Choroid plexus epithelial cell (primary cell): ENCODE results near the gene GALNT9.

ENCODE experiments used
- DNase-seq: peaks from one replicate; pipeline ENCODE4 v3.0.0-alpha.2; 2010; ENCODE audit warnings: low read depth
- H3K4me3 ChIP-seq: 2 replicates; pipeline ENCODE4 v1.5.1; 2011; ENCODE audit warnings: low read depth, mild to moderate bottlenecking, control low read depth, low read length, moderate library complexity
- TF ChIP-seq, protein P1 (sequence below): conservative IDR thresholded peaks from 2 replicates; pipeline ENCODE4 v1.5.1; 2011; ENCODE audit warnings: low read depth, mild to moderate bottlenecking, control low read depth, inconsistent platforms, low read length, moderate library complexity

GALNT9 gene

DNA sequence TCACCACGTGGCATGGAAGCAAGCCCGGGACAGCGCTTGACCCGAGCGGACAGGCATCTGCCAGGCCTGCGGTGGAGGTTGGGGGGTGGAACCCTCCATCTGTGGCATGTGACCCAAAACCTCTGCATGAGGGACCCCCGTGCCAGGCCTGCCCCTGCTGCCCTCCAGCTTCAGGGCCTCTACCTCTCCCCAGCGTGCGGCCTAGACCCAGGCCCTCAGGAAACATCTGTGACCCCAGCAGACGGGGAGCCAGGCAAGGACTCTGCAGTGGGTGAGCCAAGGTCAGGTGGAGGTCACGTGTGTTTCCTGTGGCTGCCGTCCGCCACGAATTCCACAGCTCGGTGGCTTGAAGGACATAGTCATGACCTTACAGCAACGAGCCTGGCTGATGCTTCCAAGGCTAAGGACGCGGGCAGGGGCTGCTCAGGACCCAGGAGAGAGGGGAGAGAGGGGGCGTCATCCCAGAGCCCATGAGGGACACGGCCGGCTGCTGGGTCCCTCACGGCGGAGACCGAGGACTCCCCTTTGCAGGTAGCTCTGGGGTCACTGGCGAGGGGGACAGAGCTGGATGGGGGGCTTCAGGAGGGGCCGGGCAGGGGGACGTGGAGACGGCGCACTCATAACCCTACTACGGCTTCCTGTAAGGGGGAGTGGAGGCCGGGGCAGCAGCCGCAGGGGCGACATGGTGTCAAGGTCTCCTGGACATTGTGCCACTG is 91.5 kb downstream of the GALNT9 start:
- TF ChIP-seq, protein P1, sequence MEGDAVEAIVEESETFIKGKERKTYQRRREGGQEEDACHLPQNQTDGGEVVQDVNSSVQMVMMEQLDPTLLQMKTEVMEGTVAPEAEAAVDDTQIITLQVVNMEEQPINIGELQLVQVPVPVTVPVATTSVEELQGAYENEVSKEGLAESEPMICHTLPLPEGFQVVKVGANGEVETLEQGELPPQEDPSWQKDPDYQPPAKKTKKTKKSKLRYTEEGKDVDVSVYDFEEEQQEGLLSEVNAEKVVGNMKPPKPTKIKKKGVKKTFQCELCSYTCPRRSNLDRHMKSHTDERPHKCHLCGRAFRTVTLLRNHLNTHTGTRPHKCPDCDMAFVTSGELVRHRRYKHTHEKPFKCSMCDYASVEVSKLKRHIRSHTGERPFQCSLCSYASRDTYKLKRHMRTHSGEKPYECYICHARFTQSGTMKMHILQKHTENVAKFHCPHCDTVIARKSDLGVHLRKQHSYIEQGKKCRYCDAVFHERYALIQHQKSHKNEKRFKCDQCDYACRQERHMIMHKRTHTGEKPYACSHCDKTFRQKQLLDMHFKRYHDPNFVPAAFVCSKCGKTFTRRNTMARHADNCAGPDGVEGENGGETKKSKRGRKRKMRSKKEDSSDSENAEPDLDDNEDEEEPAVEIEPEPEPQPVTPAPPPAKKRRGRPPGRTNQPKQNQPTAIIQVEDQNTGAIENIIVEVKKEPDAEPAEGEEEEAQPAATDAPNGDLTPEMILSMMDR, result no peak
- no peak for DNase-seq
- no peak overlapping the region for H3K4me3 ChIP-seq

DNA sequence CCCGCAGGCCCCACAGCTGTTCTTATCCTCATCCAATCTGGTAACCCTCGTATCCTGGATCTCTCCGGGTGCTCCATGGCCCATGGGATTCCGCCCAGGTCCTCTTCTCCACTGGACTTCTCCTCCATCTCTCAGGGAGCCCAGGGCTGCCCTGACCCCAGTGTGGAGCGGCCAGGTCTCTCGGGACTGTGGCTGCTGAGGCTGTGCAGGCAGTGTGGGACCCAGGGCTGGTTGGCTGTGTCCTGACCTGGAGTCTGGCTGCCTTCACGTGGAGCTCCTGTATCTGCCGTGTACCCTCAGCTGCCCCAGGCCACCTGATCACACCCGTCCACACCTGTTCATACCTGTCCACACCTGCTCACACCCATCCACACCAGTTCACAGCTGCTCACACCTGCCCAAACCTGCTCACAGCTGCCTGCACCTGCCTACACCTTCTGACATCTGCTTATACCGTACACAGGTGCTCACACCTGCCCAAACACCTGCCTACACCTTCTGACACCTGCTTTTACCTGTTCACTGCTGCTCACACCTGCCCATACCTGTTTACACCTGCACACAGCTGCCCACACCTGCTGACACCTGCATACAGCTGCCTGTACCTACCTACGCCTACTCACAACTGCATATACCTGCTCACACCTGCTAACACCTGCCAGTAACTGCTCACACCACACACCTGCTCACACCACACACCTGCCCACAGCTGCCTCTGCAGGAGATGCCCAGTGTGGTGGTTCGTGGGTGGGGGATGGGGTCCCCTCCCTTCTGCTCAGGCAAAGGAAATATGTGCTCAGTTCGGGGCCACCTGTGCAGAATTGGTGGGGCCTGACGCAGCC is 92.2 kb downstream of the GALNT9 start:
- no peak for DNase-seq
- H3K4me3 ChIP-seq, result no peak overlapping the region
- TF ChIP-seq, protein P1, result no peak

DNA sequence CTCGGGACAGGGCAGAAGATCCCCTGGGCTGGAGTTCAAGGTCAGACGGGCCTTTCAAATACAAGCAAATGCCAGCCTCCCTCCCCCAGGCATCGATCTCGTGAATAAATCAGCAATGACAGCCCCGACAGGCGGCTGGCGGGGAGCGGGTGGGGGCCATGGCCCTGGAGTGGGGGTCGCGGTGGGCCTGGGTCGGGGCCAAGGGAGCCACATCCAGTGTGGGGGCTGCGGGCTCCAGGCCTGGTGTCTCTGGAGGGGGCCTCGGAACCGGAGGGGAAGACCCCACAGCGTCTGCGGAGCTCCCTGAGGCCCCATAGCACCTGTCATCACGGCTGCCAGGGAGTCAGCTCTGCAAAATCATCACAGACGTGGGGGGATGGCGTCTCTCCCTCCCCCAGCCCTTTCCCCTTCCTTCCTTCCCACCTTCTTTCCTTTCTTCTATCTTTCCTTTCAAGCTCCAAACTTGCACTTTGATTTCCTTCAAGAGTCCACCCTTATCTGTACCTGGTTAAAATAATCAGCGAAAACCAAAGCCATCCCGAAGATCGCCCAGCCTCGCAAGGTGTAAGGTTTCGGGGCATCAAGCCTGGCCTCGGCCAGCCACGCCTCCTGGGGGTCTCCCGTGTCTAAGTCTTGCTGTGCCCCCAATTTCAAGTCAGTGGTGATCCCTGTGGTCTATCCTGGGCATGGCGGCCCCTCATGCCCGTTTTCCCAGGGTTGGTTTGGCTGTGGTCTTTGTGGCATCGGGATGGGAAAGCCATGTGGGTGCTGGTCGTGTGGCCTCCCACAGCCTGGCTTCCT is 93.1 kb downstream of the GALNT9 start:
- DNase-seq, result no peak
- no peak overlapping the region for H3K4me3 ChIP-seq
- TF ChIP-seq, protein P1, result no peak

DNA sequence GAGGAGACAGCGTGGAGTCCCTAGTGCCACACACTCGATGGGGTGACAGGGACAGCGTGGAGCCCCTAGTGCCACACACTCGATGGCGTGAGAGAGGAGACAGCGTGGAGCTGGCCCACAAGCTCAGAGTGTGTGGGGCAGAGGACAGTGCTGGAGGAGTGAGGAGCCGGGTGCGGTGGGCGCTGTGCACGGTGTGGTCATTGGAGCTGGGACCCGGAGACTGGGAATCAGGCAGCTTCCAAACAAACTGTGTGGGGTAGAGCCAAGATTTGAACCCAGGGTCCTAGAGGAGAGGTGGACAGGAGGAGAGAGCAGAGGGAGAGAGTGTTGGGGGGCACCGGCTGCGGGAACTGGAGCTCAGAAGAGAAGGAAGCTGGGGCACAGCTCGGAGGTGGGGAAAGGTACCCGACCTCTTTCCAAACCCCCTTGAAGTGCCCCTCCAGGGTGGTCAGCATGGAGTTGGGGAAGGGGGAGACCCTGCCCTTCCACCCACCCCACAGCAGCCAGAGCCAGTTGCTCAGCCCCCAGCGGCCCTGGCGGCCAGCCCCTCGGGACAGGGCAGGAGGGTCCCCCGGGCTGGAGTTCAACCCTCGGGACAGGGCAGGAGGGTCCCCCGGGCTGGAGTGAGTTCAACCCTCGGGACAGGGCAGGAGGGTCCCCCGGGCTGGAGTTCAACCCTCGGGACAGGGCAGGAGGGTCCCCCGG is 94.1 kb downstream of the GALNT9 start:
- DNase-seq, result no peak
- TF ChIP-seq, protein P1, result no peak
- no peak overlapping the region for H3K4me3 ChIP-seq

DNA sequence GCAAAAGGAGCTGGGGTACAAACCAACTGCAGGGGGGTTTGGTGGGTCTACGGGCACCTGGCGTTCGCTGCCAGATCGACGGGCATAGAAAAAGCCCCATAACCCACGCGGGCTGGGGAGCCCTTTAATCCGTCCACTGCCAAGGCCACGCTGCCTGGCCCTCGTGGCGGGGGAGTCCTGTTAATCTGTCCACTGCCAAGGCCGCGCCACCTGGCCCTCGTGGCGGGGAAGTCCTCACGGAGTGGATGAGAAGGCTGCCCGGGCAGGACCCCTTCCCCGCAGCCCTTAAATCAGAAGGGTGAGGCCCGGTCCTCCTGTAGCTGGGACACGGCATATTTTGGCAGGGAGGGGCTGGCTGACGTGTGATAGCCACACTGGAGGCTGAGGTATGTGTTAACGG is 99.0 kb downstream of the GALNT9 start:
- no peak overlapping the region for H3K4me3 ChIP-seq
- no peak for DNase-seq
- TF ChIP-seq, protein P1, result no peak

DNA sequence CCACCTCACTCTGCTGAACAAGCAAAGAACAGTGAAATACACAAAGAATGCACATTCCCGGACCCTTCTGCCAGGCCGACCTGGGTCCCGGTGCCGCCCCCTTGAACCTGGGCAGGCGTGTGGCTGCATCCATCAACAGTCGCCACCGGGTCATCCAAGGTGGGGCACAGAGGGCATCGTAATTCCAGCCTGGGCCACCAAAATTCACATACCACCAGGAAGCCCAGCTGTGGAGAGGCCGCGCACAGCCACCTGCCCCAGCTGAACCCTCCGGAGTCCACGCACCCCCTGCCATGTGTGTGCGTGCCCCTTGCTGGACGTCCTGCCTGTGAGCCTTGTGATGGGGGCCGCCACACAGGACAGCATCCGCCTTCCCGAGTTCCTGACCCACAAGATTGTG is 99.5 kb downstream of the GALNT9 start:
- DNase-seq, result no peak
- H3K4me3 ChIP-seq, result no peak overlapping the region
- TF ChIP-seq, protein P1, result no peak
